Skeletal muscle tissue (tissue), 4 donors: ENCODE results near the gene SMOC2. TPM values are rescaled to one million over a fixed set of nuclear protein-coding genes. Genes with fewer than 3 reads are reported as not detected.
A peak's percentile ranks its signal among the peaks of the same experiment; 100 is the strongest.

ENCODE experiments used
- H3K27ac ChIP-seq: one replicate; pipeline ENCODE4 v1.7.0; 2013; ENCODE audit warnings: mild to moderate bottlenecking, low read depth, low read length, inconsistent platforms
- H3K27me3 ChIP-seq, 3 donors: one replicate each; pipeline ENCODE4 v1.7.0; 2013; ENCODE audit warnings: low read length in 3 of 3; ENCODE audit not compliant: control insufficient read depth in 3 of 3, insufficient read depth in 3 of 3
- H3K36me3 ChIP-seq, 3 donors: one replicate each; pipeline ENCODE4 v1.7.0; 2013; ENCODE audit warnings: low read length in 3 of 3; ENCODE audit not compliant: control insufficient read depth in 3 of 3, insufficient read depth in 3 of 3
- H3K4me1 ChIP-seq, 3 donors: one replicate each; pipeline ENCODE4 v1.7.0; 2013; ENCODE audit warnings: low read length in 3 of 3, mild to moderate bottlenecking in 3 of 3; ENCODE audit not compliant: control insufficient read depth in 3 of 3, insufficient read depth in 3 of 3
- H3K4me3 ChIP-seq, 3 donors: one replicate each; pipeline ENCODE4 v1.7.0; 2013; ENCODE audit warnings: low read length in 3 of 3
- H3K9ac ChIP-seq, 3 donors: one replicate each; pipeline ENCODE4 v1.7.0; 2013; ENCODE audit warnings: low read length in 3 of 3, mild to moderate bottlenecking in 3 of 3, moderate library complexity in 2 of 3, low read depth in 1 of 3
- H3K9me3 ChIP-seq, 3 donors: one replicate each; pipeline ENCODE4 v1.7.0; 2013; ENCODE audit warnings: low read length in 3 of 3; ENCODE audit not compliant: control insufficient read depth in 3 of 3
- total RNA-seq: library from RNA; depleted of rRNA; stranded (reverse); fragments of >200 nt; gene quantifications from one replicate; pipeline ENCODE4 v1.2.3, GENCODE V29; 2014
- donor health status: Osteomylitis.

Gene SMOC2
- total RNA-seq, 1 donor from 2014 or later: 26.6 TPM

- Histone ChIP-seq H3K9me3 (no peaks in the 10 kb centered on the region), H3K9ac (no peak overlapping the region), H3K27me3 (peaks cover 9 to 43% (median 29%) of the 10 kb centered on the region in 3 donors), H3K4me3 (no peak overlapping the region), H3K4me1 (peaks cover 7 to 19% (median 16%) of the 10 kb centered on the region in 3 donors), H3K27ac (no peak overlapping the region), H3K36me3 (no peaks in the 10 kb centered on the region)
Measured at GRCh38 chr6:168414336-168415097, 26.5 kb upstream of the SMOC2 start.

- Histone ChIP-seq H3K27ac (no peak overlapping the region), H3K4me3 (no peak overlapping the region), H3K27me3 (peaks cover 9 to 43% (median 29%) of the 10 kb centered on the region in 3 donors), H3K36me3 (no peaks in the 10 kb centered on the region), H3K9ac (no peak overlapping the region), H3K4me1 (peaks cover 7 to 19% (median 16%) of the 10 kb centered on the region in 3 donors), H3K9me3 (no peaks in the 10 kb centered on the region)
Measured at GRCh38 chr6:168415098-168415992, 25.6 kb upstream of the SMOC2 start.

GRCh38 chr6:168415993-168416530, 24.9 kb upstream of the SMOC2 start:
- Histone ChIP-seq H3K4me3 (no peak overlapping the region), H3K9me3 (no peaks in the 10 kb centered on the region), H3K9ac (no peak overlapping the region), H3K36me3 (no peaks in the 10 kb centered on the region), H3K27ac (no peak overlapping the region), H3K4me1 (peaks cover 7 to 19% (median 16%) of the 10 kb centered on the region in 3 donors), H3K27me3 (peaks cover 9 to 43% (median 29%) of the 10 kb centered on the region in 3 donors)

- H3K4me1 ChIP-seq: peaks cover 7 to 19% (median 16%) of the 10 kb centered on the region in 3 donors
- no peaks in the 10 kb centered on the region for H3K36me3 ChIP-seq
- no peak overlapping the region for H3K27ac ChIP-seq
Measured at GRCh38 chr6:168416531-168416930, 24.5 kb upstream of the SMOC2 start.

GRCh38 chr6:168417191-168417590, 23.8 kb upstream of the SMOC2 start:
- Histone ChIP-seq H3K36me3 (no peaks in the 10 kb centered on the region), H3K27me3 (peaks cover 9 to 43% (median 29%) of the 10 kb centered on the region in 3 donors), H3K4me3 (no peak overlapping the region), H3K27ac (no peak overlapping the region), H3K9ac (no peak overlapping the region), H3K4me1 (peaks cover 7 to 19% (median 16%) of the 10 kb centered on the region in 3 donors), H3K9me3 (no peaks in the 10 kb centered on the region)

More at GRCh38 chr6:168416531-168416930, 24.5 kb upstream of the SMOC2 start:
- H3K9ac ChIP-seq: no peak overlapping the region
- H3K27me3 ChIP-seq: peaks cover 9 to 43% (median 29%) of the 10 kb centered on the region in 3 donors
- no peaks in the 10 kb centered on the region for H3K9me3 ChIP-seq
- no peak overlapping the region for H3K4me3 ChIP-seq

DNA sequence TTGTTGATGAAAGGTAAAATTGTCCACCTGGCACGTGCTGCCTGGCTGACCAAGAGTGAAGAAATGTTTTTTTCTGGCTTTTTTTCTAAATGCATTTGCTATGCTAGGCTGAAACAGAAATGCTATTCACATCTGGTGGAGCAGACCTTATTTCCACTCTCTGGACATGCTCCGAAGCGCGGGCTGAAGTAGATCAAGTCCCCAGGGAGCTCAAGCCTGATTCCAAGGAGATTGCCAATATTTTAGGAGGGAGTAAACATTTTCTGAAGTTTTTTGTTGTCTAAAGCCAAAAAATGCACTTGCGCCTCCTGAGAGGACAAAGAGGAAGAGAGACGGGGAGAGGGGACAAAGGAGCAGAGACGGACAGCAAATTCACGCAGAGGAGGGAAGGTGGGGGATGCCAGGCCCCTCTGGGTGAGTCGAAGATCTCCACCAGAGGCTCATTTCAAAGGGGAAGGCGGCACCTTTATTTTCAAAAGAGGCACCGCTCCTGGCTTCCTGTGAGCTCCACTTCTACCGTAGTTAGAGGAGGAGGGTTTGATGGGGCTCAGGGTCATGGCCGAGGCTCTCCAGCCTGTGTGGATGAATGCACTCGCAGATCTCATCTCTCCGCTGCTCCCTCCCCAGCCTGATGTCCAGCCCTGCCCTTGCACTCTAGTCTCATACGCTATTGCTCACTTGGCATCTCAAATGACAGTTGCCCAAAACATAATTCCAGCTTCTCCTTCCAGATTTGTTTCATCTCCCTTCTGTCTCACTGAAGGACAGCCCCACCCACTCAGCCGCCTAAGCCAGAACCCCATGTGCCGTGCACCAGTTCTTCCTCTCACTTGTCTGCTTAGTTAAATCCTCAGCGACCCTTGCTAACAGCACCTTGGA, 23.1 kb upstream of the SMOC2 start:
- Histone ChIP-seq H3K9me3 (no peaks in the 10 kb centered on the region), H3K9ac (no peak overlapping the region), H3K27me3 (peaks cover 9 to 43% (median 29%) of the 10 kb centered on the region in 3 donors), H3K27ac (no peak overlapping the region), H3K4me1 (peaks cover 7 to 19% (median 16%) of the 10 kb centered on the region in 3 donors), H3K36me3 (no peaks in the 10 kb centered on the region), H3K4me3 (peak overlapping the region in 2 of 3 donors; percentile 7 to 22)

DNA sequence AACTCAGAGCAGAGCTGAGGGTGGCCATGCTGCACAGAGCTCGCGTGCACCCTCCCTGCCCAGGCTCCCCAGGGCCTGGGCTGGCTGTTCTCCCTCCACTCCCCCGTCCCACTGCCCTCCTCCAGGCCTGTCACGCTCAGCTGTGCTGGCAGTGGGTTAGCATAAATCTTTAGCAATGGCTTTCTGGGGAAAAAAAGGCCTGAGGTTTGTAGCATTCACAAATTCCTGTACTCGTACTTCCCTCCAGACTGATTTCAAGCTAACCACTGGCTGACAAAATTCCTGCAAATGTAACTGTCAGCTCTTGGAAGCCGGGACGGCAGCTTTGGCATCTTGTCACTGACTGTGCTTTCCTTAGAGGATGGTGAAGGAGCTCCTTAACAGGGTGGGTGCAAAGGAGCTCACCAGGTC, 22.3 kb upstream of the SMOC2 start:
- Histone ChIP-seq H3K36me3 (no peaks in the 10 kb centered on the region), H3K9ac (no peak overlapping the region), H3K4me1 (peaks cover 7 to 19% (median 16%) of the 10 kb centered on the region in 3 donors), H3K27me3 (peaks cover 9 to 43% (median 29%) of the 10 kb centered on the region in 3 donors), H3K9me3 (no peaks in the 10 kb centered on the region), H3K4me3 (no peak overlapping the region), H3K27ac (no peak overlapping the region)

- Histone ChIP-seq H3K9ac (no peak overlapping the region), H3K4me1 (peaks cover 7 to 19% (median 16%) of the 10 kb centered on the region in 3 donors), H3K36me3 (no peaks in the 10 kb centered on the region), H3K4me3 (no peak overlapping the region), H3K27me3 (peaks cover 9 to 43% (median 29%) of the 10 kb centered on the region in 3 donors), H3K27ac (no peak overlapping the region), H3K9me3 (no peaks in the 10 kb centered on the region)
Measured at GRCh38 chr6:168419569-168419968, 21.4 kb upstream of the SMOC2 start.

DNA sequence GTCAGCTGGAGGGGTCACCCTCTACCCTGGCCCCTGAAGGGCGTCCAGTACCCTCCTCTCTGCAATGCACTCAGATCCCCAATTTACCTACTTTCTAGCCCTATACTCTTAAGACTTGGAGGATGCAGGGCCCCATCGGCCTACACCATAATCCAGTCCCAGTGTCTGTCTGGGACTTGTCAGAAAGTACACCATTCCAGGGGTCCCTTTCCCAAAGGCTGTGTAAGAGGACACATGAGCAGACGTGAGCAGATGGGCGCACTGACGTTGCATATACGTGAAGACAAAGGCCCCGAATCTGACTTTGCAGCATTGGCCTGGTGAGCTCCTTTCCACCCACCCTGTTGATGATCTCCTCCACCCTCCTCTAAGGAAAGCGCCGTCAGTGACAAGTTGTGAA, 20.9 kb upstream of the SMOC2 start:
- peaks cover 9 to 39% (median 29%) of the 10 kb centered on the region in 3 donors for H3K27me3 ChIP-seq

More for the DNA sequence above, 20.9 kb upstream of the SMOC2 start:
- Histone ChIP-seq H3K9me3 (no peaks in the 10 kb centered on the region), H3K27ac (no peak overlapping the region), H3K4me3 (no peak overlapping the region), H3K9ac (no peak overlapping the region), H3K4me1 (peaks cover 7 to 19% (median 16%) of the 10 kb centered on the region in 3 donors), H3K36me3 (no peaks in the 10 kb centered on the region)
